GM23248 (cell line): ENCODE measurements around the gene OR5H15. TPM values are rescaled to one million over a fixed set of nuclear protein-coding genes. Genes with fewer than 3 reads are reported as not detected.

ENCODE experiments used
- DNase-seq: peaks from one replicate; pipeline ENCODE4 v3.0.0-alpha.2; 2015
- H2AFZ ChIP-seq: fragments of 200-600 bp; sonication (generic); 2 replicates; pipeline ENCODE4 v1.6.1; 2016; ENCODE audit warnings: antibody characterized with exemption
- H3F3A ChIP-seq: fragments of 200-600 bp; sonication (generic); 2 replicates; pipeline ENCODE4 v1.6.1; 2016; ENCODE audit warnings: mild to moderate bottlenecking, antibody characterized with exemption, mixed run types; ENCODE audit not compliant: insufficient read depth
- H3K27ac ChIP-seq: fragments of 200-600 bp; sonication (generic); 2 replicates; pipeline ENCODE4 v1.5.1; 2016; ENCODE audit warnings: mild to moderate bottlenecking
- H3K27me3 ChIP-seq: fragments of 200-600 bp; sonication (generic); replicated peaks from 2 replicates; pipeline ENCODE4 v1.6.1; 2016; ENCODE audit warnings: mild to moderate bottlenecking; ENCODE audit not compliant: insufficient read depth
- H3K36me3 ChIP-seq: fragments of 200-600 bp; sonication (generic); 2 replicates; pipeline ENCODE4 v1.6.1; 2016; ENCODE audit warnings: low read depth, mild to moderate bottlenecking
- H3K4me1 ChIP-seq: fragments of 200-600 bp; sonication (generic); 2 replicates; pipeline ENCODE4 v1.6.1; 2016; ENCODE audit warnings: mild to moderate bottlenecking; ENCODE audit not compliant: insufficient read depth
- H3K4me2 ChIP-seq: fragments of 200-600 bp; sonication (generic); one replicate; pipeline ENCODE4 v1.6.1; 2016; ENCODE audit warnings: mild to moderate bottlenecking; ENCODE audit not compliant: unreplicated experiment
- H3K4me3 ChIP-seq: fragments of 200-600 bp; sonication (generic); 2 replicates; pipeline ENCODE4 v1.5.1; 2016; ENCODE audit warnings: mild to moderate bottlenecking
- H3K79me2 ChIP-seq: fragments of 200-600 bp; sonication (generic); 2 replicates; pipeline ENCODE4 v1.6.1; 2016; ENCODE audit warnings: mild to moderate bottlenecking; ENCODE audit not compliant: insufficient read depth
- H3K9ac ChIP-seq: fragments of 200-600 bp; sonication (generic); 2 replicates; pipeline ENCODE4 v1.6.1; 2016; ENCODE audit warnings: mild to moderate bottlenecking
- H3K9me2 ChIP-seq: fragments of 200-600 bp; sonication (generic); 2 replicates; pipeline ENCODE4 v1.6.1; 2016; ENCODE audit warnings: mixed run types, mild to moderate bottlenecking, moderate library complexity; ENCODE audit not compliant: insufficient read depth
- H3K9me3 ChIP-seq: fragments of 200-600 bp; sonication (generic); one replicate; pipeline ENCODE4 v1.6.1; 2017; ENCODE audit warnings: low read depth
- H4K20me1 ChIP-seq: fragments of 200-600 bp; sonication (generic); 2 replicates; pipeline ENCODE4 v1.6.0; 2016; ENCODE audit not compliant: insufficient read depth
- EZH2 ChIP-seq: fragments of 200-600 bp; sonication (generic); IDR thresholded peaks from 2 replicates; pipeline ENCODE4 v1.6.1; 2018; ENCODE audit warnings: antibody characterized with exemption, mild to moderate bottlenecking; ENCODE audit not compliant: insufficient read depth, poor library complexity, severe bottlenecking
- EZH2phosphoT487 ChIP-seq: fragments of 200-600 bp; sonication (generic); IDR thresholded peaks from 2 replicates; pipeline ENCODE4 v1.6.1; 2018; ENCODE audit warnings: antibody characterized with exemption, moderate library complexity, mild to moderate bottlenecking, low read depth; ENCODE audit not compliant: insufficient read depth
- WGBS, 2 experiments: methylation state at CpG; one replicate each; pipeline ENCODE4 v1.1.6; 2015 to 2017; ENCODE audit warnings: low lambda C conversion rate in 2 of 2, low coverage in 1 of 2; ENCODE audit errors: missing lambda C conversion rate in 2 of 2; 5-methylcytosine and 5-hydroxymethylcytosine counted together
- in situ Hi-C: fragments of 300-500 bp; cut with MboI; formaldehyde crosslinking; loops from 2 replicates; pipeline ENCODE4 v1.15.0; 2020
- polyA plus RNA-seq: library from polyadenylated mRNA; unstranded; fragments of >200 nt; fragmentation: Nextera tagmentation; extraction: Ambion mirVana; gene quantifications from 2 replicates; pipeline ENCODE4 v1.2.1, GENCODE V29; 2016
- total RNA-seq: library from RNA; depleted of rRNA; stranded (reverse); fragments of >200 nt; shearing (Covaris generic); gene quantifications from 2 replicates; pipeline ENCODE4 v1.2.3, GENCODE V29; 2014; rRNA removed

Gene OR5H15
- total and polyA plus RNA-seq, 2 experiments from 2014 or later = not detected

DNA sequence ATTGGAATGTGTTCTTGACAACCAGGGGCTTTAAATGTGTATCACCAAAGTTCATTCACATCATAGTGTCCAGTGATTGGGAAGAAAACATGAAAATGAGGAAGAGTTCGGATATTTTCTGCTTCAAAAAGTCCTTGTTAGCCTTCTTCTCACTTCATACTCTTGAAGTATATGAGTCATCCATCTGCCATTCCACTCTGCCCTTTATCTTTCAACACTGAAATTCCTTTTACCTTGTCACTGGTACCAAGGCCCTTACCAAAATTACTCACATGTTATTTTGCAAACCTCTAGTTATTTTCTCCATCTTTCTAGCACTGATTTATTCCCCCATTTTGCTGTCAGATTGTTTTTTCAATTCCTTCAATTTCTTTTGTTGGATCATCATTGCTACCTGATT is 32.5 kb downstream of the OR5H15 start:
- no peak overlapping the region for H2AFZ ChIP-seq
- H3K9me2 ChIP-seq = no peaks in the 10 kb centered on the region
- no peaks in the 10 kb centered on the region for H3K27me3 ChIP-seq
- 5 to 8% methylated on average over 1 of the region's 1 CpG for WGBS, 2 experiments
- H3F3A ChIP-seq = no peaks in the 10 kb centered on the region
- no peaks in the 10 kb centered on the region for H4K20me1 ChIP-seq
- H3K79me2 ChIP-seq = no peaks in the 10 kb centered on the region
- DNase-seq = no peak
- TF ChIP-seq EZH2 = no peak
- TF ChIP-seq EZH2phosphoT487 = no peak
- no peaks in the 10 kb centered on the region for H3K9me3 ChIP-seq
- H3K4me3 ChIP-seq = no peak overlapping the region
- no peak overlapping the region for H3K27ac ChIP-seq
- H3K9ac ChIP-seq = no peak overlapping the region
- in situ Hi-C loops = no loop called here
- H3K4me2 ChIP-seq = no peak overlapping the region
- no peaks in the 10 kb centered on the region for H3K36me3 ChIP-seq
- no peaks in the 10 kb centered on the region for H3K4me1 ChIP-seq

DNA sequence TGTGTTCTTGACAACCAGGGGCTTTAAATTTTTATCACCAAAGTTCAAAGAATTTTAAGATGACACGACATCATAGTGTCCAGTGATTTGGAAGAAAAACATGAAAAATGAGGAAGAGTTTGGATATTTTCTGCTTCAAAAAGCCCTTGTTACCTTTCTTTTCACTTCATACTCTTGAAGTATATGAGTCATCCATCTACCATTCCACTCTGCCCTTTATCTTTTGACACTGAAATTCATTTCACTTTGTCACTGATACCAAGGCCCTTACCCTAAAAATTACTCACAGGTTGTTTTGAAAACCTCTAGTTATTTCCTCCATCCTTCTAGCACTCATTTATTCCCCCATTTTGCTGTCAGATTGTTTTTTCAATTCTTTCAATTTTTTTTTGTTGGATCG is 42.7 kb downstream of the OR5H15 start:
- no peak for TF ChIP-seq EZH2
- TF ChIP-seq EZH2phosphoT487 = no peak
- Histone ChIP-seq H2AFZ (no peak overlapping the region), H4K20me1 (no peaks in the 10 kb centered on the region), H3K4me1 (no peaks in the 10 kb centered on the region), H3K9me3 (no peaks in the 10 kb centered on the region), H3K27ac (no peak overlapping the region), H3K9me2 (no peaks in the 10 kb centered on the region), H3K4me3 (no peak overlapping the region), H3K79me2 (no peaks in the 10 kb centered on the region), H3K4me2 (no peak overlapping the region), H3K27me3 (no peaks in the 10 kb centered on the region), H3K9ac (no peak overlapping the region), H3K36me3 (no peaks in the 10 kb centered on the region), H3F3A (no peaks in the 10 kb centered on the region)
- WGBS, 2 experiments = 22 to 28% methylated on average over 2 of the region's 2 CpGs
- DNase-seq = no peak
- in situ Hi-C loops = no loop called here

GRCh38 chr3:98213276-98213675 is 46.8 kb downstream of the OR5H15 start:
- no peaks in the 10 kb centered on the region for H4K20me1 ChIP-seq

GRCh38 chr3:98215051-98215450 is 48.6 kb downstream of the OR5H15 start:
- H3K9ac ChIP-seq = no peak overlapping the region
- no peak overlapping the region for H3K4me3 ChIP-seq
- TF ChIP-seq EZH2phosphoT487 (no peak), EZH2 (no peak)
- H3K79me2 ChIP-seq = no peaks in the 10 kb centered on the region
- H3K9me2 ChIP-seq = no peaks in the 10 kb centered on the region
- H3K27ac ChIP-seq = no peak overlapping the region
- no peak overlapping the region for H3K4me2 ChIP-seq
- no peaks in the 10 kb centered on the region for H3K9me3 ChIP-seq
- no peaks in the 10 kb centered on the region for H3K27me3 ChIP-seq
- no peaks in the 10 kb centered on the region for H4K20me1 ChIP-seq
- WGBS, 2 experiments = 16 to 22% methylated on average over 3 of the region's 3 CpGs
- no peaks in the 10 kb centered on the region for H3F3A ChIP-seq
- no peak for DNase-seq
- in situ Hi-C loops = no loop called here
- H2AFZ ChIP-seq = no peak overlapping the region
- no peaks in the 10 kb centered on the region for H3K36me3 ChIP-seq
- H3K4me1 ChIP-seq = no peaks in the 10 kb centered on the region

More at GRCh38 chr3:98213276-98213675, 46.8 kb downstream of the OR5H15 start:
- Histone ChIP-seq H3K9me3 (no peaks in the 10 kb centered on the region), H3F3A (no peaks in the 10 kb centered on the region), H3K9ac (no peak overlapping the region), H3K9me2 (no peaks in the 10 kb centered on the region), H3K4me2 (no peak overlapping the region), H3K27me3 (no peaks in the 10 kb centered on the region), H3K4me3 (no peak overlapping the region), H3K36me3 (no peaks in the 10 kb centered on the region), H3K79me2 (no peaks in the 10 kb centered on the region), H3K27ac (no peak overlapping the region), H3K4me1 (no peaks in the 10 kb centered on the region), H2AFZ (no peak overlapping the region)
- WGBS, 2 experiments = 3 to 6% methylated on average over 7 of the region's 7 CpGs
- in situ Hi-C loops = no loop called here
- no peak for TF ChIP-seq EZH2
- TF ChIP-seq EZH2phosphoT487 = no peak
- DNase-seq = no peak

Other genes with a start within 250 kb of the OR5H15 start
- gene RIOX2, start 194.3 kb upstream of the OR5H15 start, total RNA-seq = 29.1 and 35.4 TPM in 2 replicates
- gene RIOX2, start 194.3 kb upstream of the OR5H15 start, polyA plus RNA-seq = 34.0 and 36.4 TPM in 2 replicates
- gene GABRR3, start 131.4 kb upstream of the OR5H15 start, total RNA-seq = not detected in 2 replicates
- gene GABRR3, start 131.4 kb upstream of the OR5H15 start, polyA plus RNA-seq = not detected in 2 replicates
- gene OR5AC2, start 79.5 kb upstream of the OR5H15 start, total RNA-seq = not detected in 2 replicates
- gene OR5AC2, start 79.5 kb upstream of the OR5H15 start, polyA plus RNA-seq = not detected in 2 replicates
- not detected in 2 replicates for gene OR5H1, start 36.0 kb upstream of the OR5H15 start, total RNA-seq
- gene OR5H1, start 36.0 kb upstream of the OR5H15 start, polyA plus RNA-seq = not detected in 2 replicates
- gene OR5H14, start 19.2 kb upstream of the OR5H15 start, total RNA-seq = not detected in 2 replicates
- not detected in 2 replicates for gene OR5H14, start 19.2 kb upstream of the OR5H15 start, polyA plus RNA-seq
- gene OR5H6, start 97.5 kb downstream of the OR5H15 start, total RNA-seq = not detected in 2 replicates
- not detected in 2 replicates for gene OR5H6, start 97.5 kb downstream of the OR5H15 start, polyA plus RNA-seq
- not detected in 2 replicates for gene OR5H2, start 115.8 kb downstream of the OR5H15 start, total RNA-seq
- gene OR5H2, start 115.8 kb downstream of the OR5H15 start, polyA plus RNA-seq = not detected in 2 replicates
- not detected in 2 replicates for gene OR5K4, start 187.2 kb downstream of the OR5H15 start, total RNA-seq
- not detected in 2 replicates for gene OR5K4, start 187.2 kb downstream of the OR5H15 start, polyA plus RNA-seq
- not detected in 2 replicates for gene OR5K3, start 224.0 kb downstream of the OR5H15 start, total RNA-seq
- gene OR5K3, start 224.0 kb downstream of the OR5H15 start, polyA plus RNA-seq = not detected in 2 replicates